ENCODE results near the gene FBN1.

The FBN1 gene

DNA sequence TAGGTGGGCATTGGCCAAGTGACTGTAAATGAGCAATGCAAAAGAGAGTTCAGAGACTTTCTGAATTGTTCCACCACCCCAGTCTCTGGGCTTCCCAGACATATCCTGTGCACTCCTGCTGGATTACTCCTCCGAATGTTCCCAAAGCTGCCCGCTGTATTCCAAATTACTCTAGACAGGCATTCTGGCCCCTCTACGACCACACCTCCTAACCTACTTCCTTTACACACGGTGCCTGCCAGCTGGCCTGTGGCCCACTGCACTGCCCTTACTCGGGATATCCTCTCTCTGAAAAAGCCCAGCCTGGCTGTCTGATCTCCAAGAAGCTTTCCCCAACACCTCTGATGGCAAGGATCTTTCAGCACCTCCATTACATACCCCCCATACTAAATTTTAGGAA is 247.7 kb downstream of the FBN1 start:
- peak; percentile 40 for ATAC-seq
- TF ChIP-seq, protein P1, sequence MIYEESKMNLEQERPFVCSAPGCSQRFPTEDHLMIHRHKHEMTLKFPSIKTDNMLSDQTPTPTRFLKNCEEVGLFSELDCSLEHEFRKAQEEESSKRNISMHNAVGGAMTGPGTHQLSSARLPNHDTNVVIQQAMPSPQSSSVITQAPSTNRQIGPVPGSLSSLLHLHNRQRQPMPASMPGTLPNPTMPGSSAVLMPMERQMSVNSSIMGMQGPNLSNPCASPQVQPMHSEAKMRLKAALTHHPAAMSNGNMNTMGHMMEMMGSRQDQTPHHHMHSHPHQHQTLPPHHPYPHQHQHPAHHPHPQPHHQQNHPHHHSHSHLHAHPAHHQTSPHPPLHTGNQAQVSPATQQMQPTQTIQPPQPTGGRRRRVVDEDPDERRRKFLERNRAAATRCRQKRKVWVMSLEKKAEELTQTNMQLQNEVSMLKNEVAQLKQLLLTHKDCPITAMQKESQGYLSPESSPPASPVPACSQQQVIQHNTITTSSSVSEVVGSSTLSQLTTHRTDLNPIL (CRISPR knock-in tag; IDR thresholded peaks at IDR 0.05; ENCODE audit: low read depth) = no peak
- TF ChIP-seq ESRRG (CRISPR knock-in tag; IDR thresholded peaks at IDR 0.05) = no peak
- TF ChIP-seq, protein P2, sequence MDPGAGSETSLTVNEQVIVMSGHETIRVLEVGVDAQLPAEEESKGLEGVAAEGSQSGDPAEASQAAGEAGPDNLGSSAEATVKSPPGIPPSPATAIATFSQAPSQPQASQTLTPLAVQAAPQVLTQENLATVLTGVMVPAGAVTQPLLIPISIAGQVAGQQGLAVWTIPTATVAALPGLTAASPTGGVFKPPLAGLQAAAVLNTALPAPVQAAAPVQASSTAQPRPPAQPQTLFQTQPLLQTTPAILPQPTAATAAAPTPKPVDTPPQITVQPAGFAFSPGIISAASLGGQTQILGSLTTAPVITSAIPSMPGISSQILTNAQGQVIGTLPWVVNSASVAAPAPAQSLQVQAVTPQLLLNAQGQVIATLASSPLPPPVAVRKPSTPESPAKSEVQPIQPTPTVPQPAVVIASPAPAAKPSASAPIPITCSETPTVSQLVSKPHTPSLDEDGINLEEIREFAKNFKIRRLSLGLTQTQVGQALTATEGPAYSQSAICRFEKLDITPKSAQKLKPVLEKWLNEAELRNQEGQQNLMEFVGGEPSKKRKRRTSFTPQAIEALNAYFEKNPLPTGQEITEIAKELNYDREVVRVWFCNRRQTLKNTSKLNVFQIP (CRISPR knock-in tag; IDR thresholded peaks at IDR 0.05; ENCODE audit: borderline replicate concordance, low read depth) = no peak
- no peak for TF ChIP-seq ISL1 (CRISPR knock-in tag; IDR thresholded peaks at IDR 0.05)
- TF ChIP-seq ZNF70 (CRISPR knock-in tag; IDR thresholded peaks at IDR 0.05) = no peak
- TF ChIP-seq RARB (CRISPR knock-in tag; IDR thresholded peaks at IDR 0.05) = no peak
- no peak for TF ChIP-seq ARNTL (CRISPR knock-in tag; IDR thresholded peaks at IDR 0.05; ENCODE audit: borderline replicate concordance, low read depth)
- TF ChIP-seq TCF4 (CRISPR knock-in tag; IDR thresholded peaks at IDR 0.05; ENCODE audit: borderline replicate concordance) = no peak

DNA sequence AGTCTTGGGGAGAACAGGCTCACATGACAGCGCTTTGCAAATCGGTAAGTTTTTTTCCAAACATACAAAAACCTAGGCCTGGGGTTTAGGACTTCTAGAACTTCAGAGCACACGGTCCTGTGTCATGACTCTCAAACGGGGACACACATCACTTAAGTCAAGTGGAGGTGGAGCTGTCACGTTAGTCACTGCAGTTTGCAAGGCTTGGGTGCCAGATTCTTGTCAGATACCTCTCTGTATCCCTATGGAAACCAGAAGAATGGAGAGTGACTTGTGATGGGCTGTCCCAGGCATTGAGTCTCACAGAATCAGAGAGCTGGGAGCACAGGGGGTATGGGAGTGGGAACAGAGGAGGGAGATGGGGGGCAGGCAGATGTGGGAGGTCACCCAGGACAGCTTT is 249.5 kb downstream of the FBN1 start:
- peak; percentile 2; the same call in 1 of the 3 replicates for ATAC-seq
- no peak for TF ChIP-seq ZNF70 (CRISPR knock-in tag; IDR thresholded peaks at IDR 0.05)
- TF ChIP-seq, protein P3, sequence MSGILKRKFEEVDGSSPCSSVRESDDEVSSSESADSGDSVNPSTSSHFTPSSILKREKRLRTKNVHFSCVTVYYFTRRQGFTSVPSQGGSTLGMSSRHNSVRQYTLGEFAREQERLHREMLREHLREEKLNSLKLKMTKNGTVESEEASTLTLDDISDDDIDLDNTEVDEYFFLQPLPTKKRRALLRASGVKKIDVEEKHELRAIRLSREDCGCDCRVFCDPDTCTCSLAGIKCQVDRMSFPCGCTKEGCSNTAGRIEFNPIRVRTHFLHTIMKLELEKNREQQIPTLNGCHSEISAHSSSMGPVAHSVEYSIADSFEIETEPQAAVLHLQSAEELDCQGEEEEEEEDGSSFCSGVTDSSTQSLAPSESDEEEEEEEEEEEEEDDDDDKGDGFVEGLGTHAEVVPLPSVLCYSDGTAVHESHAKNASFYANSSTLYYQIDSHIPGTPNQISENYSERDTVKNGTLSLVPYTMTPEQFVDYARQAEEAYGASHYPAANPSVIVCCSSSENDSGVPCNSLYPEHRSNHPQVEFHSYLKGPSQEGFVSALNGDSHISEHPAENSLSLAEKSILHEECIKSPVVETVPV (CRISPR knock-in tag; IDR thresholded peaks at IDR 0.05) = no peak
- TF ChIP-seq OSR1 (CRISPR knock-in tag; IDR thresholded peaks at IDR 0.05) = no peak
- no peak for TF ChIP-seq TOX (CRISPR knock-in tag; IDR thresholded peaks at IDR 0.05; ENCODE audit: borderline replicate concordance)
- TF ChIP-seq GLIS3 (CRISPR knock-in tag; IDR thresholded peaks at IDR 0.05) = no peak
- no peak for TF ChIP-seq ARNTL (CRISPR knock-in tag; IDR thresholded peaks at IDR 0.05; ENCODE audit: borderline replicate concordance, low read depth)
- TF ChIP-seq ZFP30 (CRISPR knock-in tag; IDR thresholded peaks at IDR 0.05) = no peak
- no peak for TF ChIP-seq ZNF8 (CRISPR knock-in tag; IDR thresholded peaks at IDR 0.05)
- TF ChIP-seq, protein P4, sequence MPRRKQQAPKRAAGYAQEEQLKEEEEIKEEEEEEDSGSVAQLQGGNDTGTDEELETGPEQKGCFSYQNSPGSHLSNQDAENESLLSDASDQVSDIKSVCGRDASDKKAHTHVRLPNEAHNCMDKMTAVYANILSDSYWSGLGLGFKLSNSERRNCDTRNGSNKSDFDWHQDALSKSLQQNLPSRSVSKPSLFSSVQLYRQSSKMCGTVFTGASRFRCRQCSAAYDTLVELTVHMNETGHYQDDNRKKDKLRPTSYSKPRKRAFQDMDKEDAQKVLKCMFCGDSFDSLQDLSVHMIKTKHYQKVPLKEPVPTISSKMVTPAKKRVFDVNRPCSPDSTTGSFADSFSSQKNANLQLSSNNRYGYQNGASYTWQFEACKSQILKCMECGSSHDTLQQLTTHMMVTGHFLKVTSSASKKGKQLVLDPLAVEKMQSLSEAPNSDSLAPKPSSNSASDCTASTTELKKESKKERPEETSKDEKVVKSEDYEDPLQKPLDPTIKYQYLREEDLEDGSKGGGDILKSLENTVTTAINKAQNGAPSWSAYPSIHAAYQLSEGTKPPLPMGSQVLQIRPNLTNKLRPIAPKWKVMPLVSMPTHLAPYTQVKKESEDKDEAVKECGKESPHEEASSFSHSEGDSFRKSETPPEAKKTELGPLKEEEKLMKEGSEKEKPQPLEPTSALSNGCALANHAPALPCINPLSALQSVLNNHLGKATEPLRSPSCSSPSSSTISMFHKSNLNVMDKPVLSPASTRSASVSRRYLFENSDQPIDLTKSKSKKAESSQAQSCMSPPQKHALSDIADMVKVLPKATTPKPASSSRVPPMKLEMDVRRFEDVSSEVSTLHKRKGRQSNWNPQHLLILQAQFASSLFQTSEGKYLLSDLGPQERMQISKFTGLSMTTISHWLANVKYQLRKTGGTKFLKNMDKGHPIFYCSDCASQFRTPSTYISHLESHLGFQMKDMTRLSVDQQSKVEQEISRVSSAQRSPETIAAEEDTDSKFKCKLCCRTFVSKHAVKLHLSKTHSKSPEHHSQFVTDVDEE (CRISPR knock-in tag; IDR thresholded peaks at IDR 0.05) = no peak
- no peak for TF ChIP-seq ESRRG (CRISPR knock-in tag; IDR thresholded peaks at IDR 0.05)
- TF ChIP-seq, protein P5, sequence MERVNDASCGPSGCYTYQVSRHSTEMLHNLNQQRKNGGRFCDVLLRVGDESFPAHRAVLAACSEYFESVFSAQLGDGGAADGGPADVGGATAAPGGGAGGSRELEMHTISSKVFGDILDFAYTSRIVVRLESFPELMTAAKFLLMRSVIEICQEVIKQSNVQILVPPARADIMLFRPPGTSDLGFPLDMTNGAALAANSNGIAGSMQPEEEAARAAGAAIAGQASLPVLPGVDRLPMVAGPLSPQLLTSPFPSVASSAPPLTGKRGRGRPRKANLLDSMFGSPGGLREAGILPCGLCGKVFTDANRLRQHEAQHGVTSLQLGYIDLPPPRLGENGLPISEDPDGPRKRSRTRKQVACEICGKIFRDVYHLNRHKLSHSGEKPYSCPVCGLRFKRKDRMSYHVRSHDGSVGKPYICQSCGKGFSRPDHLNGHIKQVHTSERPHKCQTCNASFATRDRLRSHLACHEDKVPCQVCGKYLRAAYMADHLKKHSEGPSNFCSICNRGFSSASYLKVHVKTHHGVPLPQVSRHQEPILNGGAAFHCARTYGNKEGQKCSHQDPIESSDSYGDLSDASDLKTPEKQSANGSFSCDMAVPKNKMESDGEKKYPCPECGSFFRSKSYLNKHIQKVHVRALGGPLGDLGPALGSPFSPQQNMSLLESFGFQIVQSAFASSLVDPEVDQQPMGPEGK (CRISPR knock-in tag; IDR thresholded peaks at IDR 0.05; ENCODE audit: borderline replicate concordance) = no peak
- TF ChIP-seq PPARA (CRISPR knock-in tag; IDR thresholded peaks at IDR 0.05; ENCODE audit: borderline replicate concordance) = no peak
- no peak for TF ChIP-seq BACH2 (CRISPR knock-in tag; IDR thresholded peaks at IDR 0.05; ENCODE audit: borderline replicate concordance)
- TF ChIP-seq, protein P2 (CRISPR knock-in tag; IDR thresholded peaks at IDR 0.05; ENCODE audit: borderline replicate concordance, low read depth) = no peak
- no peak for TF ChIP-seq ZFP3 (CRISPR knock-in tag; IDR thresholded peaks at IDR 0.05)

DNA sequence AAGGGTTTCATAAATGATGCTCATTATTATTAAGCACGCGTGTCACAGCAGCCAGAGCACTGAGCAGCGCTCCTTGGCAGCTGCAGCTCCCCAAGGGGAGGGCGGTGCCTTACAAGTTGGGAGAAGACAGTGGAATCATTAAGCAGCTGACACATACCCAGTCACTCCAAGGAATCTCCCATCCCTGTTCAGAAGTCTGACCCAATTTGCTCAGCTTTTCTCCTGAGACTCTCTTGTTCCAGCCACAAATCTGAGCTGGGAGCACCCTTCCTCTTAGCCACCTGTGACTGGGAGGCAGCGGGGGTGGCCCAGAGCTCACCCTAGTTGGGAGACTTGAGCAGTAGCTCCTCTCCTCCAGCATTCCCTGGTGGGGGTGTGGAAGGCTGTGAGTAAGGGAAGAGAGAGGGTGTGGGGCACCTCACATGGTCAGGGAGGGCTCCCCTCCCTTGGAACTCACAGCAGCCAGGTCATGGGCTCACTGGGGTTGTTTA is 249.9 kb downstream of the FBN1 start:
- peak; percentile 77 for ATAC-seq
- TF ChIP-seq, protein P4 (CRISPR knock-in tag; IDR thresholded peaks at IDR 0.05) = no peak
- TF ChIP-seq, protein P5 (CRISPR knock-in tag; IDR thresholded peaks at IDR 0.05; ENCODE audit: borderline replicate concordance) = no peak
- TF ChIP-seq, protein P2 (CRISPR knock-in tag; IDR thresholded peaks at IDR 0.05; ENCODE audit: borderline replicate concordance, low read depth) = no peak
- TF ChIP-seq ISL1 (CRISPR knock-in tag; IDR thresholded peaks at IDR 0.05) (no peak), RARB (CRISPR knock-in tag; IDR thresholded peaks at IDR 0.05) (no peak)
